Stimulated activated CD4-positive, alpha-beta T cell treated with anti-CD3 and anti-CD28 coated beads, Interleukin-4, amount 100 ng/mL, for 4 hours (primary cell): ENCODE results near the gene ORC5.
"Not testable (repeated sequence)": the region's sequence is repeated elsewhere in the genome, so short reads cannot be mapped to it uniquely, and the experiment has no call there.

Experiments used
- DNase-seq, 2 experiments: peaks; one replicate each; pipeline ENCODE4 v3.0.0-alpha.2; 2020

The ORC5 gene

GRCh38 chr7:104207731-104208420 is at the start of gene ORC5:
Gene ORC5 (minus strand): TSS chr7:104208013. CDS start chr7:104207904, 109 bp downstream.
- peak; percentile 72 to 73 for DNase-seq

GRCh38 chr7:104255616-104256015 is 47.8 kb upstream of the ORC5 start:
- DNase-seq: no peak

DNA sequence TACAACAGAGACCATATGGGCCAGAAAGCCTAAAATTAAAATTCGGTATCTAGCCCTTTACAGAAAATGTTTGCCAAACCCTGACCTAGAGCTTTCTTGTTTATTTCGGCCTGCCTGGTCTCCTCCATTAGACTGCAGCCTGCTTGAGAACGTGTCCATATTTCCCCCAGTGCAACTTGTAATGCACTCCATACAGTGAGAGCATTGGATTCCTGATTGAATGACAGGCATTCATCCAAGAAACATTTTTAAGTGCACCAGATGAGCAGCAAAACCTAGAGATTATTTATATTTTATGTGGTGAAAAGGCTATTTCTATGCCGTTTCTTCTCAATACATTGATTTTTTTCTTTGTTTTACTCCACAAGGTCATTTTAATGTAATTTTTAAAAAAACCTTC is 47.4 kb upstream of the ORC5 start:
- DNase-seq: no peak

GRCh38 chr7:104254696-104255095 is 46.9 kb upstream of the ORC5 start:
- no peak for DNase-seq

- no peak for DNase-seq
Measured at GRCh38 chr7:104252409-104253134, 44.8 kb upstream of the ORC5 start.

DNA sequence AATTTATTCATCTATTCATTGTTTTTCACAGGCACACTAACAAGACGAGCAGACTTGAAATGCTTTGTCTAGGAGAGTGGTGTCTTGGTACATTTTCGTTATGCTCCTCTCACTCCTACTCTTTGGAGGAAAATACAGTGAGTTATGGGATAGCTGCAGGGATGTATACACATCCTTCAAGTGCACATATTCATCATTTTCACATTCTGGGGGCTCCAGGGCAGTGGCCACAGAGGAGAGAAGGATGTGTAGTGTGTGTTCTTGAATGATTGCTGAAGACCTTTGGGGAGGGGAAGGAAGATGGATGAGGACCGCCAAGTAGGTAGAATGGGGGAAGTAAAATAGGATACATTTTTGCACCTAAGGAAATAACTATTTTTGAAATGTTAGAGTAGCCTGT is 34.8 kb upstream of the ORC5 start:
- no peak for DNase-seq

GRCh38 chr7:104241538-104242209 is 33.9 kb upstream of the ORC5 start:
- no peak for DNase-seq

- no peak for DNase-seq
Measured at GRCh38 chr7:104241135-104241534, 33.3 kb upstream of the ORC5 start.

DNA sequence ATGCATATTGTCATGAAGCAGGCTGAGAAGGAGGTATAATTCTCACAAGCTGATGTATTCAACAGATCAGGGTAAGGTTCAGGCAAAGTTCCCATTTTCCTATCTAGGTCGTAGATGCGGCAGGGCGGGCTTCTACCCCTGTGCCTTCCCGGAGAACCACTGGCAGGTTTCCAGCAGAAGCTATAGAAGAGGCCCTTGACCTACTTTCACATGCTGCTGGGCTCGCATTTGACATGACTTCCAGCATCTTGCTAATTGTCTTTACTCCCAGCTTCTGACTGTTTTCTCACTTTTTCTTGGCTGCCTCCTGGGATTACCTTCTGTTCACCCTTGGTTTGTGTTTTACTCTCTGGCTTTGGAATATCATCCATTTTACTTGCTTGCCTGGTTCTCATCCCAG is 32.6 kb upstream of the ORC5 start:
- DNase-seq: no peak

- not testable (repeated sequence) for DNase-seq
Measured at GRCh38 chr7:104234990-104235389, 27.2 kb upstream of the ORC5 start.

DNA sequence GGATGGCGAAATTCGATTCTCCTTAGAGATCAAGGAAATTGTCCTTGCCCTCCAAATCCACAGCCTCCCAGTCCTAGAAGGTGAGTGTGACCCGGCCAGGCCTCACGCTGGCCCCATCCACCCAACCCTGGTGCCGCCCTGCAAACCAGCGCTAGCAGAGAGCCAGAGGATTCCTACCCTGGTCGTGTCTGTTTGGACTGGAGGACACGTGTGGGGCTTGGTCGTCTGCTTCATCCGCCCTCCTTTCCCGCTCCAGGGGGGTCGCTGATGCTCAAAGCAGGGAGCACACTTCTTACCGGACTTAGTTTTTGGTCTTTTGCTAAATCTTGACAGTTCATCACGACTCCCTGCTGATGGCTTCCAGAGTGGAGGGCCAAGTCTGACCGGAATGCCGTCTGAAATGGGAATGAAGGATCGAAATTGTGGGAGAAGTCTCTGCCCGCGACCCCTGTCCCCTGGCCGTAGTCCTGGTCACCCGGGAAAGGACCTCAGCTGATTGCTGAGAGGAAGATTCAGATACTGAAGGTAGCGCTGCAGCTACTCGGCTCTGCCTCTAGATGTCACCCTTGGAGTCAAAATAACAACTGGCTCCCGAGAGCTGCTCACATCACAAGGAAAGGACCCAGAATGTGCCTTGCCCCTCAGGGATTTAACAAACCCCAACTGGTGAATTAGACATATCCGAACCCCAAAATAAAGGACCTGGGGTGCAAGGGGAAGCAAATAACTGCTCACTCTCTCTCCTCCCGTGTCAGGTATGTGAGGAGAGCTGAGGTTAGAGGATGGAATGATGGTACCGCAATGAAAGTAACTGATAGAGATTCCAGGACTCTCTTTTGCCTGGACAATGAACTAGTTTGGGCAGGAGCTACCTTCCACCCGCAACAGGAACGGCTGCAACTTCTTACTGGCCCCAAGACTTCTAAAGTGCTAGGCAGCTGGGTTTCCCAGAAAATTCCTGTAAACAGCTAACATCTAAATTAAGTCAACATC is 23.5 kb upstream of the ORC5 start:
- DNase-seq: peak in 1 of 2 experiments; percentile 16

DNA sequence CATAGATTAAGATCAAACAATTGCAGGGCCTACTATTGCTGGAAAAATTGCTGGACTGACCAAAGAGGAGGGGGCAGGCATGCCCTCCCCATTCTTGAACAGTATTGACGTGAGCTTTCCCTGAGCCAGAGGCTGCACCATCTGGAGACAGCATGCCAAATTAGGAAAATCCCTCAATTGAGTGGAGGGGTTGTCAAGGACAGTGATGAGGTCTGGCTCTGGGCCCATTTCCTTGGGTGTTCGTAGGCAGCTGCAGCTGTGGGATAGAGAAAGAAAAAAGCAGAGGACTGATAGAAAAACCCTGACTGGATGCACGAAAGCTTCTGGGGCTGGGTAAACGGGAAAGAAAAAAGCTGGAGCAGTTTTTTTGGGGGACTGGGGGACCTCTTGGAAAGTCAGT is 22.8 kb upstream of the ORC5 start:
- DNase-seq: no peak

- DNase-seq: no peak
Measured at GRCh38 chr7:104228442-104228841, 20.6 kb upstream of the ORC5 start.

DNA sequence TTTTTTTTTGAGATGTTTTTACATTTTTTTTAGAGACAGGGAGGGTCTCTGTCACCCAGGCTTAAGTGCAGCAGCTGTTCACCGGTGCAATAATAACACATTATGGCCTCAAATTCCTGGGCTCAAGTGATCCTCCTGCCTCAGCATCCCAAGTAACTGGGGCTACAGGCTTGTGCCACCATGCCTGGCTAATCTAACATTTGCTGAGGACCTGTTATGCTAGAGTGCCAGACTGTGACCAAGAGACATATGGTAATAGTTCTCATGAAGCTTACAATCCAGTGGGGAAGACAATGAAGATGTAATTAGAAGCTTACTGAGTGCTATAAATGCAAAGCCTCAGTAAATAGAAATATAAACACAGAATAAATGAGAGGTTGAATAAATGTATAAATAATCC is 17.6 kb upstream of the ORC5 start:
- DNase-seq: no peak

DNA sequence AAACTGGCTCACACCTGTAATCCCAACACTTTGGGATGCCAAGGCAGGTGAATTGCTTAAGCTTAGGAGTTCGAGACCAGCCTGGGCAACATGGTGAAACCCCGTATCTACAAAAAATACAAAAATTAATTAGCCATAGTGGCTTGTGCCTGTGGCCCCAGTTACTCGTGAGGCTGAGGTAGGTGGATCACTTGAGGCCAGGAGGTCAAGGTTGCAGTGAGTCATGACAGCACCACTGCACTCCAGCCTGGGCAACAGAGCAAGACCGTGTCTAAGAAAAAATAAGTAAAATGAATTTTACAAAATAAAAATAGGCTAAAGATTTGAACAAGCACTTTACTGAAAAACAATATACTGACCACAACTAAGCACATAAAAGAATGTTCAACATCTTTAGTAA is 9.8 kb upstream of the ORC5 start:
- DNase-seq: no peak

GRCh38 chr7:104209063-104209462 is 1.2 kb upstream of the ORC5 start:
- DNase-seq: no peak

DNA sequence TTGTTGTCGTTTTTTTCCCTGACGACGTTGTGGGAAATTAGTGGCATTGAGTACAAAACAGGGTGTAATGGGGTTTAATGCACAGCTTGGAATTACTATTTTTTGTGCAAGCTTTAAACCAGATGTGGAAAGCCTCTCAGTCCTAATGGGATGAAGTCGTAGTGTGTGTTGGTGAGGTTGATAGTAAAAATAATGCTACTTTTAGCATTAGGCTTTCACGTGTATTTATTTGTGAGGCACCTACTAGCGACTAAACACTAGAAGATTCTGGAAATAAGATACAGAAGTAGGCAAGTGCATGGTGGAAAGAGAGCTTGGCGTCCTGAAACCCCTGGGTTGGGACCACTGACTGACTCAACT is 588 bp upstream of the ORC5 start:
- no peak for DNase-seq

DNA sequence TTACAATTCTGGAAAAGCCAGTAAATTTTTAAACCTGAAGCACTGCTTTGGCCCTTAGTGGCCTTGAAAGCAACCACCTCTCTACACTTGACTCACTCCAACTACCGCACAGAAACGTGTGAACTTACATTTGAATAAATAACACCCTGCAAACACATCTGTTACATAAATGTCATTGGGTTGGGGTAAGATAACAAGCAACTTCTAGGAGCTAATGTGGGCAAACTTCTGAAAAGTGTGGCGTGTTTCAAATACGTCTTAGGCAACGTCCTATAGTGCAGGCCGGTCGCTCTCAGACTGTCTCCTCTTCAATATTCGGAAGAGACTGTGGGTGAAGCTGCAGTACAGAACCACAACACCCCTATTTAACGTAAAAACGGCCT is 474 bp downstream of the ORC5 start:
- DNase-seq: peak in 1 of 2 experiments; percentile 6

- no peak for DNase-seq
Measured at GRCh38 chr7:104206841-104207240, 972 bp downstream of the ORC5 start.

GRCh38 chr7:104198673-104199278 is 9.0 kb downstream of the ORC5 start:
- DNase-seq: no peak

DNA sequence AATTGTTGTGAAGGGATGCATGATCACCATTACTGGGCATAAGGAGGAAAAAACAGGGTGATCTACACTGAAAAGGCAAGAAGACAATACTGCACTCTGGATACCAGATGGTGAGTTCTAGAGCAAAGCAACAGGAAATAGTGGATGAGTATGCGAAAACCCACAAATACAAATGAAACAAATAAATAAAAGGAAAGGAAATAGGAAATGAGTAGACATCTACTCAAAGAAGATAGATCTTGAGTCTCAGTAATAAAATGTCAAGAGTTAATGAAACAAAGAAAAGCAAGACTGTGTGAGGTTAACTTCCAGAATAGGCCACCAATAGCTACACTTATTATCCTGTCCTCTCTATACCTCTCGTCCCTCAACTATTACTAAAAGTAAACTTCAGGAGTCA is 11.7 kb downstream of the ORC5 start:
- no peak for DNase-seq

DNA sequence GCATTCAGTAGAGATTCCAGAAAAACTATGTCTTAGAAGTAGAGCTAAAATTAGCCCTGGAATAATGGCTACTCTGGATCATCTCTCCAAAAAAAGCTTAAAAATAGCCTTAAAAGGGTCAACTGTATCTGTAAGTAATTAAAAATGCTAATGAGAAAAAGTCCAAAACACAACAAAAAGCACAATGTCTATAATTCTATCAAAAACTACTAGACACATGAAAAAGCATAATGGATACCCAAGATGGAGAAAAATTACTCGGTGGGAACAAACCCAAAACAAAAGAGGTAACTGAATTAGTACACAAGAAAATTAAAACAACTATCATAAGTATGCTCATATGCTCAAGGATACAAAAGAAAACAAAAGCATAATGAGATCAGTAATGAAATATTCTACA is 15.4 kb downstream of the ORC5 start:
- no peak for DNase-seq

GRCh38 chr7:104185346-104185745 is 22.5 kb downstream of the ORC5 start:
- DNase-seq: no peak
